Mucosa of stomach (tissue), 1 donor: Measurements from ENCODE around the gene ZFAND3.

Source experiments
- H3K27me3 ChIP-seq: one replicate; pipeline ENCODE4 v1.7.0; 2013; ENCODE audit warnings: mild to moderate bottlenecking, low read length; ENCODE audit not compliant: control insufficient read depth, insufficient read depth
- H3K36me3 ChIP-seq: one replicate; pipeline ENCODE4 v1.7.0; 2013; ENCODE audit warnings: low read length; ENCODE audit not compliant: control insufficient read depth, insufficient read depth
- H3K4me1 ChIP-seq: one replicate; pipeline ENCODE4 v1.7.0; 2013; ENCODE audit warnings: mild to moderate bottlenecking, low read length; ENCODE audit not compliant: control insufficient read depth, insufficient read depth
- H3K4me3 ChIP-seq: one replicate; pipeline ENCODE4 v1.7.0; 2013; ENCODE audit warnings: low read length
- H3K9ac ChIP-seq: one replicate; pipeline ENCODE4 v1.7.0; 2013; ENCODE audit warnings: mild to moderate bottlenecking, low read length, moderate library complexity
- H3K9me3 ChIP-seq: one replicate; pipeline ENCODE4 v1.7.0; 2013; ENCODE audit warnings: mild to moderate bottlenecking, low read length, moderate library complexity; ENCODE audit not compliant: control insufficient read depth
- donor health status: Pancreatic carcinoma.

ZFAND3 gene

GRCh38 chr6:38064431-38064830, 244.9 kb downstream of the ZFAND3 start:
- H3K4me3 ChIP-seq = no peak overlapping the region
- no peaks in the 10 kb centered on the region for H3K4me1 ChIP-seq
- no peaks in the 10 kb centered on the region for H3K27me3 ChIP-seq

GRCh38 chr6:38065734-38066305, 246.3 kb downstream of the ZFAND3 start:
- no peaks in the 10 kb centered on the region for H3K27me3 ChIP-seq
- peaks cover 8% of the 10 kb centered on the region for H3K36me3 ChIP-seq
- no peak overlapping the region for H3K4me3 ChIP-seq
- H3K9ac ChIP-seq = no peak overlapping the region
- H3K4me1 ChIP-seq = no peaks in the 10 kb centered on the region
- no peaks in the 10 kb centered on the region for H3K9me3 ChIP-seq

More at GRCh38 chr6:38064431-38064830, 244.9 kb downstream of the ZFAND3 start:
- Histone ChIP-seq H3K9me3 (no peaks in the 10 kb centered on the region), H3K9ac (no peak overlapping the region), H3K36me3 (peaks cover 8% of the 10 kb centered on the region)

- Histone ChIP-seq H3K9ac (no peak overlapping the region), H3K27me3 (no peaks in the 10 kb centered on the region), H3K36me3 (peaks cover 6% of the 10 kb centered on the region), H3K4me3 (no peak overlapping the region), H3K4me1 (no peaks in the 10 kb centered on the region), H3K9me3 (no peaks in the 10 kb centered on the region)
These were observed 247.9 kb downstream of the ZFAND3 start for GRCh38 chr6:38067263-38067980.

DNA sequence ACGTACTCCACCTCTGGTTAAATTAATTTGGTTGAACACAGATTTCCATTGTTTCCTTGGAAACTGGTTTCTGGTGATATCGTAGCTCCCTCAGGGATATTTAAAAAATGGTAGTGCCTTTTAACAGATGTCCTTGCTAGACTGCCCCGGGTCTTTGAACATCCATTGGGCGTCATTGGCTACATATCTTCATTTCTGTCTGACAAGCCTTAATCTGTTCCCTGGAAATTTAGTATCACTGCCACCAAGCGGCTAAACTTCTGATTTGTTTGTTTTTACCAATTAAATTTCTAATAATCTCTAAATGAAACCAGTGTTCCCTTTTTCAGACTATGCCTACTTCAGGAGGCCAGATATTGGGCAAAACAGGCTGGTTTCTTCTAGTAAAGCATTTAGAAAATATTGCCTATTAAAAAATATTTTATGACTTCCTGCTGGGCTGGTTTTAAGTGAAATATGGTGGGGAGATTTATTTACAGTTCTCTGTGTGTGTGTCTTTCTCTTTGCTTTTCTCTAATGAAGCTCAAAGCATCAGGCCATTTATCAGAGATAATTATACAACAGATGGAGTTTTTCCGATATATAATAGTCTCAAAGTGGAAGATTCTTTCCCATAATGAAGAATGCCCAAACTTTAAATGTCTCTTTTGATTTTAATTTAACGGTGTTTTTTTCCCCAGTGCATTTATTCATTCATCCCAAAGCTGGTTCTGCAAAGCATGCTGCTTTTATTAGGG, 249.5 kb downstream of the ZFAND3 start:
- Histone ChIP-seq H3K4me3 (no peak overlapping the region), H3K4me1 (no peaks in the 10 kb centered on the region), H3K9me3 (no peaks in the 10 kb centered on the region), H3K9ac (no peak overlapping the region), H3K27me3 (no peaks in the 10 kb centered on the region), H3K36me3 (no peaks in the 10 kb centered on the region)

GRCh38 chr6:38077488-38078030, 258.0 kb downstream of the ZFAND3 start:
- Histone ChIP-seq H3K9me3 (no peaks in the 10 kb centered on the region), H3K36me3 (no peaks in the 10 kb centered on the region), H3K4me3 (no peak overlapping the region), H3K9ac (no peak overlapping the region), H3K27me3 (no peaks in the 10 kb centered on the region), H3K4me1 (peaks cover 5% of the 10 kb centered on the region)

DNA sequence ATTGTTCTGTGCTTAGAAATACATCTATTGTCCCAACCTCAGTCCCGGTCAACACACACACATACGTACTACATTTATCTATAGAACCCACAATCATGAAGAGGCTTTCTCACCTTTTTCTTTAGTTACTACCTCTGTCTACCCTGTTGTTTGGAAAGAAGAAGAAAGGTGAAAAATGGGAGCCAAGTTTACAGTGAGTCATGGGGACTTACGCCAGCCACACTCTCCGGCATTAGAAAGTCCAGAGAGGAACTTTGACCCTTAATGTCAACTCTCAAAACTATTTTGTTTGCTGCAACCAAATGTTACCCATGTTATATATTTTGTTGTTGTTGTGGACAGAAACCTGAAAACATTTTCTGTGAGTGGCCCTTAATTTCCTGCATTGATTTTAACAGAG, 259.1 kb downstream of the ZFAND3 start:
- Histone ChIP-seq H3K4me3 (no peak overlapping the region), H3K36me3 (no peaks in the 10 kb centered on the region), H3K27me3 (no peaks in the 10 kb centered on the region), H3K4me1 (peaks cover 5% of the 10 kb centered on the region), H3K9ac (no peak overlapping the region), H3K9me3 (no peaks in the 10 kb centered on the region)

DNA sequence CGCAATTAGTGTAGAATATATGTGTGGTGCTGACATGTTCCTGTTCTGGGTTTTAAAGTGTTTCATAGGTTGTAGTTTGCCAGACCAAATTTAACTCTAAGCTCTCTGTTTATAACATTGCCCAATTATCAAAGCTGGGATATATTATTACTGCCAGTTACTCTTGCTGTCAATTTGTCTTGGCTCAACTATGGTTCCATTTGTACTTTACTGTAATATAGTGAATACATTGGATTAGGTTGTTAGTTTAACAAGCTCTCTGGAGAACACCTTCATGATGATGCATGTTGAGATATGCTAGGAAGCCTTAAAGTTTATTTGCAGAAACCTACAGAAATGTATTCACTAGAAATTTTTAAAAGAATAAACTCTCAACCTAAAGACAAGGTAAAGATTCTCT, 259.6 kb downstream of the ZFAND3 start:
- no peaks in the 10 kb centered on the region for H3K36me3 ChIP-seq
- H3K4me3 ChIP-seq = no peak overlapping the region
- no peaks in the 10 kb centered on the region for H3K9me3 ChIP-seq
- no peaks in the 10 kb centered on the region for H3K27me3 ChIP-seq
- H3K4me1 ChIP-seq = peaks cover 5% of the 10 kb centered on the region
- H3K9ac ChIP-seq = no peak overlapping the region

- H3K36me3 ChIP-seq = no peaks in the 10 kb centered on the region
- no peak overlapping the region for H3K4me3 ChIP-seq
- no peaks in the 10 kb centered on the region for H3K27me3 ChIP-seq
- no peaks in the 10 kb centered on the region for H3K9me3 ChIP-seq
- H3K9ac ChIP-seq = no peak overlapping the region
- peaks cover 5% of the 10 kb centered on the region for H3K4me1 ChIP-seq
These were observed 260.0 kb downstream of the ZFAND3 start for GRCh38 chr6:38079537-38079936.

GRCh38 chr6:38080360-38080759, 260.8 kb downstream of the ZFAND3 start:
- Histone ChIP-seq H3K9ac (no peak overlapping the region), H3K36me3 (no peaks in the 10 kb centered on the region), H3K27me3 (no peaks in the 10 kb centered on the region), H3K4me1 (peaks cover 5% of the 10 kb centered on the region), H3K9me3 (no peaks in the 10 kb centered on the region), H3K4me3 (no peak overlapping the region)

DNA sequence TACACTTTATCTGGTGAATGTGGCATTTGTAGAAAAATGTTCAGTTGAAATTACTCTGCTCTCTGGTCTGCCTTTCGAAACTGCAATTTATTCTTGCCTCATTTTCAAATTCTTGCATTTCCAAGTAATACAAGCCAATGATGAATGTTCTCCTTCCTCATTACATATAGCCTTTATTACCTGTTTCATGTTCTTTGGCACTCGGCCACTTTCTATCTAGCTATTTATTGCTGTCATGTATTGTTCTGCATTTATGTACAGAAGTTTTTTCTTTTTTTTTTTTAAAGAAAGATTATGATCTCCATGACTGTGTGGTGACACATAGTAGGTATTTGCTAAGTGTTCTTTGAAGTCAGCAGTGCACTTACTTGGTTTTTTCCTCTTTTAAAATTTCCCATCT, 261.4 kb downstream of the ZFAND3 start:
- no peaks in the 10 kb centered on the region for H3K27me3 ChIP-seq
- H3K4me1 ChIP-seq = peaks cover 5% of the 10 kb centered on the region
- no peaks in the 10 kb centered on the region for H3K36me3 ChIP-seq
- no peak overlapping the region for H3K4me3 ChIP-seq
- no peaks in the 10 kb centered on the region for H3K9me3 ChIP-seq
- no peak overlapping the region for H3K9ac ChIP-seq

DNA sequence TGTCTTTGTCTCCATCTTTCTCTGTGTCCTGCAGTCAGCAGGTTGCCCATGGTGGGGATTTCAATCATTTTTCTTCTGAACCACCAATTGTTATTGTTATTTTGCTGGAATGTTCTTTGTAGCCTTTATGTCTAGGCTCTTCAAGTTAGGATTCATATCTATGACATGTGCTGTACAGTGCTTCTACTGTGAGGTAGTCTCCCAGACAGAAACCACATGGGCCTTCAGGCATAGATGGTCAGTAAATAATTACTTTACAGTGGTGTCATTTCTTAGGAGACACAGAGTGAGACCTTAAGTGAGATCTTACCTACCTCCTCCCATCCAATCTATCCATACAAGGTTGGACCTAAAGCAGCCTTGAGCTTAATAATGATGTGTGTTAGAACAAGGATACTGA, 265.5 kb downstream of the ZFAND3 start:
- Histone ChIP-seq H3K9ac (no peak overlapping the region), H3K4me3 (no peak overlapping the region), H3K4me1 (no peaks in the 10 kb centered on the region), H3K27me3 (no peaks in the 10 kb centered on the region), H3K36me3 (no peaks in the 10 kb centered on the region), H3K9me3 (no peaks in the 10 kb centered on the region)

DNA sequence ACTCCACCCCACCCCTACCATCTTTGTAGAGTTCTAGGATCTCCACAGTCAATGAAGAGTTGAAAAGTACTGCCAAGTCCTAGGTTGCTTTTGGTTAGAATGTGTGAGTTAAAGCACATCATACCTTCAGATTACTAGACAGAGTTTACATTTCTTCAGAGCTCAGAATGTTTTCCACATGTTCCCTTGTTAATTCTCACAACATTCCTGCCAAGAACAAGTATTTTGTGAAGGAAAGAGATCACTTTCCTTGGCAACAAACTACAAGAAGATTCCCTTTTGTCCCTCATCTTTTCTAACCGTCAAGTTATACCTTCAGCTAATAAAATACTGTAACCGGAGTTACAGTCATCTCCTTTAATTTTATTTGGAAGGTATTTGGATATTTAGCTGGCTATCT, 266.8 kb downstream of the ZFAND3 start:
- Histone ChIP-seq H3K9ac (no peak overlapping the region), H3K4me3 (no peak overlapping the region), H3K4me1 (no peaks in the 10 kb centered on the region), H3K27me3 (no peaks in the 10 kb centered on the region), H3K9me3 (no peaks in the 10 kb centered on the region), H3K36me3 (no peaks in the 10 kb centered on the region)
